Neural cell (in vitro differentiated cells): ENCODE results near the gene GRID1.

ENCODE experiments used
- EZH2 ChIP-seq: fragments of 200-600, 300-800 bp; shearing (Covaris generic), sonication (generic); IDR thresholded peaks from 2 replicates; pipeline ENCODE4 v1.6.1; 2014; ENCODE audit warnings: antibody characterized with exemption, low read length, borderline replicate concordance, mild to moderate bottlenecking; ENCODE audit not compliant: insufficient read depth, poor library complexity, severe bottlenecking
- POLR2AphosphoS5 ChIP-seq: IDR thresholded peaks from 2 replicates; pipeline ENCODE4 v1.6.1; 2012
- SMC3 ChIP-seq: fragments of 450-650 bp; conservative IDR thresholded peaks from 2 replicates; pipeline ENCODE4 v1.6.1; 2014; ENCODE audit warnings: antibody characterized with exemption, mild to moderate bottlenecking, moderate library complexity; ENCODE audit not compliant: poor library complexity
- TF ChIP-seq, protein P1 (sequence below): fragments of 450-650 bp; IDR thresholded peaks from 2 replicates; pipeline ENCODE4 v1.5.1; 2014; ENCODE audit warnings: antibody characterized with exemption, mild to moderate bottlenecking, moderate library complexity; ENCODE audit not compliant: poor library complexity, severe bottlenecking

DNA sequence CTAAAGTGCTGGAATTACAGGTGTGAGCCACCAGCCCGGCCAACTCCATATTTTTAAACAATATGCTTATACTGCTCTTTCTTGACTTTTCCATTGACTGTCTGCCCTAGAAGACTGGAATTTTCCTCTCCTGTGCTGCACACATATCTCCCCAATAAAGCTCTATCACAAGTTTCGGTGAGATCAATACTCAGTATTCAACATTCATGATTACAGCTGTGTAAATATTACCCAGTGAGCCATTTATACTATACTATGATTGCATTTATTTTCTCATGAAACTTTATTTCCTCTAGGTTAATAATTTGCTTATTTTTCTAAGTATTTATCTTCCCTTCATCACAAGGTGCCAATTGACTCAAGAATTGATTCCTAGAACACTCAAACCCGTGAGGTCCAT lies 48.5 kb upstream of the GRID1 start:
- TF ChIP-seq, protein P1, sequence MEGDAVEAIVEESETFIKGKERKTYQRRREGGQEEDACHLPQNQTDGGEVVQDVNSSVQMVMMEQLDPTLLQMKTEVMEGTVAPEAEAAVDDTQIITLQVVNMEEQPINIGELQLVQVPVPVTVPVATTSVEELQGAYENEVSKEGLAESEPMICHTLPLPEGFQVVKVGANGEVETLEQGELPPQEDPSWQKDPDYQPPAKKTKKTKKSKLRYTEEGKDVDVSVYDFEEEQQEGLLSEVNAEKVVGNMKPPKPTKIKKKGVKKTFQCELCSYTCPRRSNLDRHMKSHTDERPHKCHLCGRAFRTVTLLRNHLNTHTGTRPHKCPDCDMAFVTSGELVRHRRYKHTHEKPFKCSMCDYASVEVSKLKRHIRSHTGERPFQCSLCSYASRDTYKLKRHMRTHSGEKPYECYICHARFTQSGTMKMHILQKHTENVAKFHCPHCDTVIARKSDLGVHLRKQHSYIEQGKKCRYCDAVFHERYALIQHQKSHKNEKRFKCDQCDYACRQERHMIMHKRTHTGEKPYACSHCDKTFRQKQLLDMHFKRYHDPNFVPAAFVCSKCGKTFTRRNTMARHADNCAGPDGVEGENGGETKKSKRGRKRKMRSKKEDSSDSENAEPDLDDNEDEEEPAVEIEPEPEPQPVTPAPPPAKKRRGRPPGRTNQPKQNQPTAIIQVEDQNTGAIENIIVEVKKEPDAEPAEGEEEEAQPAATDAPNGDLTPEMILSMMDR, result no peak
- TF ChIP-seq POLR2AphosphoS5, result no peak
- no peak for TF ChIP-seq SMC3
- no peak for TF ChIP-seq EZH2
